OCI-LY3 (cell line): Measurements from ENCODE around the gene C2orf68.

ENCODE experiments used
- EZH2phosphoT487 ChIP-seq: fragments of 200-600 bp; shearing (Covaris generic); IDR thresholded peaks from 2 replicates; pipeline ENCODE4 v1.6.1; 2018; ENCODE audit warnings: antibody characterized with exemption, mixed run types, low read depth
- TF ChIP-seq, protein P1 (sequence below): fragments of 200-600, 300-600 bp; sonication (generic); IDR thresholded peaks from 2 replicates; pipeline ENCODE4 v1.5.1; 2014; ENCODE audit warnings: antibody characterized with exemption, low read length, low read depth

DNA sequence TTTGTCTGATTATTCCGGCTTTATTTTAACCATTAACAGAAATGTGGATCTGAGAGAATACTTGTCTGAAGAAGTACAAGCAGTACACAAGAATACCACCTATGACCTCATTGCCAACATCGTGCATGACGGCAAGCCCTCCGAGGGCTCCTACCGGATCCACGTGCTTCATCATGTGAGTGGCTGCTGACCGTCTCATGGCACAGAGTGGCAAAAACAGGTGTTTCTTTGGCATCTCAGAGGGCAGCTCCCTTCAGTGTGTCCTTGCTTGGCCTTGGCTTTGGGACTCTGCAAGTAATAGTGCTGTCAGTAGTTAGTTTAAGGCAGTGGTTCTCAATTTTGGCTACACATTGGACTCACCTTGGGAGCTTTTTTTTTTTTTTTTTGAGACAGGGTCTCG lies 33.0 kb upstream of the C2orf68 start:
- TF ChIP-seq, protein P1, sequence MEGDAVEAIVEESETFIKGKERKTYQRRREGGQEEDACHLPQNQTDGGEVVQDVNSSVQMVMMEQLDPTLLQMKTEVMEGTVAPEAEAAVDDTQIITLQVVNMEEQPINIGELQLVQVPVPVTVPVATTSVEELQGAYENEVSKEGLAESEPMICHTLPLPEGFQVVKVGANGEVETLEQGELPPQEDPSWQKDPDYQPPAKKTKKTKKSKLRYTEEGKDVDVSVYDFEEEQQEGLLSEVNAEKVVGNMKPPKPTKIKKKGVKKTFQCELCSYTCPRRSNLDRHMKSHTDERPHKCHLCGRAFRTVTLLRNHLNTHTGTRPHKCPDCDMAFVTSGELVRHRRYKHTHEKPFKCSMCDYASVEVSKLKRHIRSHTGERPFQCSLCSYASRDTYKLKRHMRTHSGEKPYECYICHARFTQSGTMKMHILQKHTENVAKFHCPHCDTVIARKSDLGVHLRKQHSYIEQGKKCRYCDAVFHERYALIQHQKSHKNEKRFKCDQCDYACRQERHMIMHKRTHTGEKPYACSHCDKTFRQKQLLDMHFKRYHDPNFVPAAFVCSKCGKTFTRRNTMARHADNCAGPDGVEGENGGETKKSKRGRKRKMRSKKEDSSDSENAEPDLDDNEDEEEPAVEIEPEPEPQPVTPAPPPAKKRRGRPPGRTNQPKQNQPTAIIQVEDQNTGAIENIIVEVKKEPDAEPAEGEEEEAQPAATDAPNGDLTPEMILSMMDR, result no peak
- no peak for TF ChIP-seq EZH2phosphoT487
